AG20443 (cell line): Measurements from ENCODE around the gene HCFC1R1.

ENCODE experiments used
- DNase-seq: peaks from one replicate; pipeline ENCODE4 v3.0.0; 2012; ENCODE audit warnings: low spot score, mixed read lengths

The HCFC1R1 gene

GRCh38 chr16:2975161-2975795 lies 48.5 kb downstream of the HCFC1R1 start:
- DNase-seq, result no peak

DNA sequence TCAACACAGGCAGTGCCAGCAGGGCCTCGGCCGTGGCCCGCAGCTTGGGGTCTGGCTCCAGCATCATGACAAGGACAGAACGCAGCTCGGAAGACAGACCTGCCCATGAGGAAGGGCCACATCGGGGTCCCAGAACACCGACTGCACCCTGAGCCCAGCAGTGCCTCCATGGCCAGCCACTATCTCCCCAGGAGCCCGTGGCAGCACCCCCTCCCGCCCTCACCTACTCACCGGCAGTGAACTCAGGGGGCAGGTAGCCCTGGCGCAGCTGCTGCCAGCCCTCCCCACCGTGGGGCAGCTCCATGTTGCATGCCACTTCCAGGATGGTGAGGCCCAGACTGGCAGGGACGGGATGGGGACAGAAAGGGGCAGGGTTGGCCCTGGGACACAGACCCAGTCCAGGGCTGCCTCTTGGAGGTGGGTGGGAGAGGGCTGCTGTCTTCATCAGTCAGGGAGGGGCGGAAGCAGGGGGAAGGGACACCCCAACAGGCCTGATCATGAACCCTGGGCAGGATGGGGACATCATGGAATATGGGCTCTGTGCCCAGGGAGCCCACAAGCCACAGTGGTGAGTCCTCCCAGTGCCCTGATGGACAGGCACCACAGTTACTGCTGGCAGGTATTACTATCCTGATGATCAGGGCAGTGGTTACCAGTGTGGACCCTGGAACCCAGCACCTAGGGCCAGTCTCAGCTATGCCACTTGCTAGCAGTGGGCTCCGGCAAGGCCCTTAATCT lies 49.3 kb downstream of the HCFC1R1 start:
- no peak for DNase-seq

GRCh38 chr16:2973605-2974318 lies 50.0 kb downstream of the HCFC1R1 start:
- DNase-seq, result no peak

- no peak for DNase-seq
Observed at GRCh38 chr16:2973093-2973492, 50.6 kb downstream of the HCFC1R1 start.
